HG03469 (cell line): ENCODE data around the gene STK32B.

ENCODE experiments used
- ATAC-seq: cut with Tn5 transposase; IDR thresholded peaks from one replicate; pipeline ENCODE4 v1.9.1; 2021; ENCODE audit warnings: mild to moderate bottlenecking, moderate library complexity, moderate number of reproducible peaks; ENCODE audit not compliant: unreplicated experiment

Gene STK32B

DNA sequence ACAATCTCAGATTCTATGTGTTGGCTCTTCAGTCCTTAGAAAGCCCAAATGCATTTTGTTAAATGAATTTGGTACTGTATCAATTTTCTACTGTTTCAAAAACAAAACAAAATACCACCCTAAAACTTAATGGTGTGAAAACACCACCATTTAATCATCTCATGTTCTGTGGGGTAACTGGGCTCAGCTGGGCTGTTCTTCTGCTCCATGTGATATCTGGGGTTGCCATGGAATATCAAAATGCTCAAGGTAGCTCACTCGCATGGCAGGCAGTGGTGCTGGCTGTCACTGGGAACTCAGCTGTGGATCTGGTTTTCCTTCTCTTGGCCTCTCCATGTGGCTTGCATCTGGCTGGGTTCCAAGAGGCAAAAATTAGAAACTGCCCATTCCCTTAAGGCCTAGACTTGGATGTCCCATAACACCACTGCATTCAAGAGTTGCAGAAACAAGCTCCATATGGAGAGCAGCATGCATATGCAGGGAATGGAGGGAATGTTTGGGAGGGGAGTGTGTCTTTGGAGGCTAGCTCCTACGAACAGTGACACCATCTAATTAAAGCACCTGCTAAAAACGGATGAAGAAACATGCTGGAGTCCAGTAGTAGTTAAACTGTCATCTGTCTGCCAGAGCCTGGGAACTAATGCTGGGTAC is 279.2 kb downstream of the STK32B start:
- ATAC-seq: no peak

- ATAC-seq: no peak
Measured at GRCh38 chr4:5337731-5338130, 286.5 kb downstream of the STK32B start.

DNA sequence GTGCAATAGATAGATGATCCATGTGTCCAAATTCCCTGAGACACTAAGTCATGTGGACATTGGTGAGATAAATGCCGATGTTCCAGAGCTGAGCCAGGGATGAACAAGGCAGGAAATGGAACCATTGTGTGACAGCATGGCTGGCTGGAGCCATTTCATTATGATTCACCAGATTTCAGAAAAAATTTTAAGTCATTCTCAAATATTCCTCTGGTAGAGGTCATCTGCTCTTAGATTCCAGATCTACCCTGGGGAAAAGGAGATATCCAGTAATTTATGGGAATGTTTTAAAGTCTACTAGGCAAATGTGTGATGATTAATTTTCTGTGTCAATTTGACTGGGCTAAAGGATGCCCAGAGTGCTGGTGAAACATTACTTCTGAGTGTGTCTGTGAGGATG is 287.3 kb downstream of the STK32B start:
- ATAC-seq: no peak

- ATAC-seq: no peak
Measured at GRCh38 chr4:5340991-5341451, 289.7 kb downstream of the STK32B start.

GRCh38 chr4:5341526-5341925 is 290.2 kb downstream of the STK32B start:
- ATAC-seq: no peak

DNA sequence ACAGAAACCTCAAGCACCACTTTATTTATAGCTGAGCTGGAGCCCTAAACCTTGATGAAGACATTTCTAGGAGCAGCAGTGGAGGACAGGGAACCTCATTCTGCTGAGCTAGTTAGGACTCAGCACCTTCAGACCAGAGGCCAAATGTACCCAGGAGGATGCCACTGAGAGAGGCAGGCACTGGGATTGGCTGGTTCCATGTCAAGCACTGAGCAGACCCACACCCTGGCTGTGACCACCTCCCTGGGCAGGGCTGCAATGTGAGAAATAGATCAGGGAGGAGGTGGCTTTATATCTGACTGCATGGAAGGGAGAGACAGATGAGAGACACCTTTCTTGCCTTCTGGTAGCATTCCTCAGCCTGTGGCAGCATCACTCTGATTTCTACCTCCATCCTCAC is 304.6 kb downstream of the STK32B start:
- ATAC-seq: no peak

GRCh38 chr4:5357870-5358269 is 306.6 kb downstream of the STK32B start:
- ATAC-seq: no peak

DNA sequence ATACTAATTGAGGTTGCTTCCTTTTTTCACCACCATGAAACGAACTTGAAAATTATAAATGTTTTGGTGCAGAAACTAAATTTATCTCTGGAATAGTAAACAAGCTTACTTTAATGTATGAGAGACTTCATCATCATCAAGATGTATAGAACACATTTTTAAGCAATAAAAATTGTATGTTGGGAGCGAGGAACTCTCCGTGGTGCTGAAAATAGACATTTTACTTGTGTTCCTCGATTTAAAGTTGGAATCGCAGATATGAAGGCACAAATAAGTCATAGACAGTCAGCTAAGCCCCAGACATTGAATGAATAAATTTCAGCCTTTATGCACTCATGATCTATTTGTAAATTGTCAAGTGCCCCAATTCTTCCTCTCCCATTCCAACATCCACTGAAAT is 310.7 kb downstream of the STK32B start:
- no peak for ATAC-seq

GRCh38 chr4:5364406-5364805 is 313.1 kb downstream of the STK32B start:
- ATAC-seq: no peak

DNA sequence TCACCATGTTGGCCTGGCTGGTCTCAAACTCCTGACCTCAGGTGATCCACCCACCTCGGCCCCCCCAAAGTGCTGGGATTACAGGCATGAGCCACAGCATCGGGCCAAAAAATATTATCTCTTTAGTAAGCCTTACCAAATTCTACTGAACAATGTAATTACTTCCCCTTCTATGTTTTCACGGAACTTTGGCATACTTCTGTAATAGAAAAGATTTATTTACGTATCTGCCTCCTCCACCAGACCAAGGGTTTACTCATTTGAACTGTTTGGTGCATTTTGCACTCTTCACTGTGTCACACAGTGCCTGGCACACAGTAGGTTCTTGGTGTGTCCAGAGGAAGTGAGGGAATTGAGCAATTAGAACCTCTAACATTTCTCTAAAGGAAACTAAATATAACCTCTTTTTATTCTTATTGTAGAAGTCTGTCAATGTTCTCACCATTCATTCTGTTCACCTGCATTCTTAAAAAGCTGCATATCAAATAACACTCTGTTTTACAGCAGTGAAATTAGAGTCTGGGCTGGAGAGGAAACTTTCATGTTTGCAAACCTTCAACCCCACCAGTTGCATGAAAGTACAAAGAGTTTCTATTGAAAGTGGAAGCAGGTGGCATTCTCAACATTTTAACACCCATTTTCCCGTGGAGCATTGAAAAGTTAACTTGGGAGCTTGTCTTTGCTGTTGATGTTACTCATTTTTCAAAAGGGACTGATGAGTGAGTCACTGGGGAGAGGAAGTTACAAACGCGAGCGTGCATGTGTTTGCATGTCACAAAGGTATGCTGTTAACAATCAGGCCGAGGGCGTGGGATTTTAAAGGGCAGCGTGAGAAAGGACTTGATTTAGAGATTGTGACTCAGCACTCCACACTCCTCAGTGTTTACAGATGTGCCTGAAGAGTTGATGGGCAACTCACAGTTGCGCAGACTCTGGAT is 314.1 kb downstream of the STK32B start:
- no peak for ATAC-seq

GRCh38 chr4:5366009-5366386 is 314.7 kb downstream of the STK32B start:
- no peak for ATAC-seq

DNA sequence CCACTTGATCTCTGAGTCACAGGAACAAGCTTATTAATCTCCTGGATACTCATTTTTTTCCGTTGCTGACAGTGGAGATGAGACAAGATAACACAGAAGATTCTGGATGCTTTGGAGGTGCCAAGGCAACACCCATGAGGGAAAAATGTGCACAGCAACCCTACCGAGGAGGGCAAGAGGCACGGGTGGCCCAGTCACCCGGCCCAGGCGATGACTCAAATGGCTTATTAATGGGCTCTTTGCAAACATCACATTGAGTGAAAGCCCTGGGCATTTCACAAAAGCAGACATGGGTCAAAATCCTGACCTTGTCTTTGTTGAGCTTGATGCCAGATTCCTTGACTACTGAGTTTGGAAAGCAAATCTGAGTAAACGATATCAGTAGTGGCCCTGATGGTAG is 315.1 kb downstream of the STK32B start:
- no peak for ATAC-seq

DNA sequence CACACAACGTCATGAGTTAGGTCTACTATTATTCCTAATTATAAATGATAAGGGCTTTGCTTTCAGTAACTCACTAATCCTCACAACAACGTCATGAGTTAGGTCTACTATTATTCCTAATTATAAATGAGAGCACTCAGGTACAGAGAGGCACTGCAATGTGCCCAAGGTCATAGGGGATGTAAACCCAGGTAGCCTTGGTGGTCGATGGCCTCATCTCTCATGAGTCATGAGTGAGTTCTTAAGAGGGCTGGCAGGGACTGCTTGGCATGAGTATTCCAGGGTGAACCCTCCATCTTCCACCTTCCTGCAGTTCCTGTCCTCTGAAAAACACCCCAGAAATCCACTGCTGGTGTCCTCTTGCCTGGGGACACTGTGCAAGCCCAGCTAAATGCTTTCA is 317.1 kb downstream of the STK32B start:
- ATAC-seq: no peak

GRCh38 chr4:5370286-5370685 is 319.0 kb downstream of the STK32B start:
- no peak for ATAC-seq

- ATAC-seq: no peak
Measured at GRCh38 chr4:5371415-5372190, 320.3 kb downstream of the STK32B start.

- ATAC-seq: no peak
Measured at GRCh38 chr4:5372198-5372597, 320.9 kb downstream of the STK32B start.

DNA sequence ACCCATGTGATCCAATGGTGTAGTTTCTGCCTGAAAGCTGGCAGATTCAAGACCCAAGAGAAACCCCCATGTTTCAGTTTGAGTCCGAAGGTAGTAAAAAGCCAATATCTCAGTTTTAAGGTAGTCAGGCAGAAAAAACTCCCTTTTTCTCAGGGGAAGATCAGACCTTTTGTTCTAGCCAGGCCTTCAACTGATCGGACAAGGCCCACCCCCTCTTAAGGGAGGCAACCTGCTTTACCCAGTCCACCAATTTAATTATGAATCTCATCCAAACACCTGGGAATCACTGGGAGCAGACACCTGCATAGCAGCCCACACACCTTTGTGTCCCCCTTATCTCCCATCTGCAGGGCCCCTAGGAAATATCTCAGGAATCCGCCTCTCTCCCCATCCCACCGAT is 322.0 kb downstream of the STK32B start:
- ATAC-seq: no peak

DNA sequence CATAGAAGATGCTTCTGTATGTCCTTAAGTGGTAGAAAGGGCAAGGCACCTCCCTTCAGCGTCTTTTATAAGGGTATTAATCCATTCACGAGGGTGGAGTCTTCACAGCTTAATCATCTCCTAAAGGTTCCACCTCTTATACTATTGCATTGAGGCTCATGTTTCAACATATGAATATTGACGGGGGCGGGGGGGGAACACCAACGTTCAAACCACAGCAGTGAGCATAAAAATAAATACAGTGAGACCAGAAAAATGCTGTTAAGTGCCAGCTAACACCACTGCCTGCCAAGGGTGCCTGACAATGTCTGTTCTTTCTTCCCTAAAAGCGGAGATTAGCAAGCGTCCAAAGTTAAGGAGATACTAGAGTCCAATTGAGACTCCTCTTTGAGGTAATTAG is 323.3 kb downstream of the STK32B start:
- no peak for ATAC-seq

DNA sequence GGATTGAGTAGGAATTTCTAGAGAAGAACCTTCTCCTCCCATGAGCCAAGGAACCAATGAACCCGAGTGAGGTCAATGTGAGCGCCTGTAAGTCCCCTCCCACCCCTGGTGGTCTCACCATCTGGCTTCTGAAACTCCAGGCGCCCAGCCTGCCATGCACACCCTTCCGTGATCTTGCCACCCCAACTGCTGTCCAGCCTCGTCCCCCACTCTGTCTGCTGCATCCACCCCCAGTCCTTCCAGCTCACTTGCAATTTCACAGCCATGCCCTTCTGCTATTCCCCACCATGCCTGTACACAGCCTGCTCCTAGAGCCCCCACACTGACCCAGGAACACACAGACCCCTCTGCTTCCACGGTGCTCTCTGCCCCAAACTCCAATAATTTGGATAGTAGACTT is 323.7 kb downstream of the STK32B start:
- ATAC-seq: no peak

GRCh38 chr4:5376015-5376414 is 324.7 kb downstream of the STK32B start:
- no peak for ATAC-seq

- ATAC-seq: no peak
Measured at GRCh38 chr4:5378002-5378401, 326.7 kb downstream of the STK32B start.
